ENCODE measurements around the gene ALPL. TPM values are rescaled to one million over a fixed set of nuclear protein-coding genes. Genes with fewer than 3 reads are reported as not detected.

Gene ALPL
- total and polyA plus RNA-seq, 2 of the 4 experiments (the other 2 are of a cell fraction), result 0.54 to 2.2 TPM

DNA sequence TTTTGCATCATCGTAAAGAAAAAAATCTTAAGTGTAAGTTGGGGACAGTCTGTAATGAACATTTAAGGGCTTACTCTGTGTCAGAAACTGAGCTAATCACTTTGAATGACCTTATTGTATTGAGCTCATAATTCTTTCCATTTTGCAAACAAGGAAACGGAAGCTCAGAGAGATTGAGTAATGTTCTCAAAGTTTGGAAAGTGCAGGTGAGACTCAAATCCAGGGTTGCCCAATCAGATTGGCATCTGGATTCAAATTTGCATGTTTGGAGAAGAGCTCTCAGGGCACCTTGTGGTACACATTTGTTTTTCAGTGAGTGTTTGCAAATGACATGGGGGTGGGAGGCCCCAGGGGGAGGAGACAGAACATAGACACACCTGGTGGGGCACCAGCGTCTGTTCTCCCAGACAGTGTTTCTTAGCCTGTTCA is 8.0 kb downstream of the ALPL start:
- Histone ChIP-seq H3K79me1 (ENCODE audit: low read depth in 1 of 2, low read length in 2 of 2) (no peaks in the 10 kb centered on the region), H4K5ac (ENCODE audit: low read depth, low read length) (no peak overlapping the region), H3K4me1 (ENCODE audit: control insufficient read depth, insufficient read depth, low read length) (peaks cover 2% of the 10 kb centered on the region; the same call in 1 of the 2 replicates), H3K23ac (ENCODE audit: low read depth, low read length) (no peak overlapping the region), H3K56ac (ENCODE audit: extremely low read depth, insufficient read depth, low read length) (no peak overlapping the region), H4K20me1 (ENCODE audit: insufficient read depth, low read length) (no peaks in the 10 kb centered on the region), H3K9me3 (ENCODE audit: control insufficient read depth, insufficient read depth, low read length) (no peaks in the 10 kb centered on the region), H2BK20ac (ENCODE audit: low read depth, low read length) (no peak overlapping the region), H3K27ac (ENCODE audit: insufficient read depth, low read length) (no peak overlapping the region), H3K4me2 (ENCODE audit: low read depth, low read length) (no peak overlapping the region), H2BK5ac (ENCODE audit: low read depth, low read length, poor library complexity, severe bottlenecking) (no peak overlapping the region), H3K9me1 (ENCODE audit: insufficient read depth, low read length) (no peaks in the 10 kb centered on the region), H3K4me3 (ENCODE audit: insufficient read depth, low read depth, low read length) (no peak overlapping the region), H3K4ac (ENCODE audit: low read depth, low read length) (no peak overlapping the region), H2AK5ac (ENCODE audit: low read depth, low read length) (no peak overlapping the region), H2AFZ (replicated peaks; ENCODE audit: low read length, poor library complexity) (no peak overlapping the region), H3K18ac (ENCODE audit: low read depth, low read length) (no peak overlapping the region), H4K8ac (ENCODE audit: low read depth in 2 of 2, low read length in 2 of 2) (no peak overlapping the region), H3K27me3 (ENCODE audit: control insufficient read depth, insufficient read depth, low read length) (peaks cover 4% of the 10 kb centered on the region; the same call in 1 of the 2 replicates), H4K91ac (ENCODE audit: insufficient read depth, low read depth, low read length) (no peak overlapping the region), H3K14ac (replicated peaks; ENCODE audit: low read depth, low read length) (no peak overlapping the region), H3K36me3 (ENCODE audit: control insufficient read depth, insufficient read depth, low read length) (no peaks in the 10 kb centered on the region), H2AK9ac (replicated peaks; ENCODE audit: low read depth, low read length, poor library complexity) (no peak overlapping the region), H3K9ac (ENCODE audit: low read depth, low read length) (no peak overlapping the region), H2BK15ac (ENCODE audit: low read depth, low read length) (no peak overlapping the region), H2BK120ac (ENCODE audit: low read depth, low read length) (no peak overlapping the region)
- intact Hi-C loops (cut with micrococcal nuclease) (no loop called here), dilution Hi-C loops (cut with HindIII; ENCODE audit: low sequenced_read_pairs, unreplicated experiment) (no loop called here), in situ Hi-C loops (cut with MboI; ENCODE audit: low sequenced_read_pairs) (no loop called here)
- no peak for DNase-seq
- WGBS, 2 experiments (ENCODE audit: extremely low coverage in 2 of 2, insufficient read length in 1 of 2), result 100% methylated on average over 2 of the region's 3 CpGs; no CpG with 5 or more reads in 1 of the 2 experiments
- ChIA-PET CTCF (no interaction called here), POLR2A (ENCODE audit: unreplicated experiment) (no interaction called here)
- no TSS peak for BruUV-seq (replicated peaks)
- no peak for ATAC-seq (ENCODE audit: low read depth)
- TF ChIP-seq SMC3 (IDR thresholded peaks at IDR 0.05; ENCODE audit: low read depth, low read length) (no peak), RAD21 (IDR thresholded peaks at IDR 0.05; ENCODE audit: low read length) (no peak), CHD1 (IDR thresholded peaks at IDR 0.05; ENCODE audit: low read depth, low read length) (no peak), RFX5 (IDR thresholded peaks at IDR 0.05; ENCODE audit: low read depth, low read length) (no peak)

All from IMR-90 (cell line).